GM18520 (cell line): Measurements from ENCODE around the gene RPS19BP1.
"Not testable (repeated sequence)": the region's sequence is repeated elsewhere in the genome, so short reads cannot be mapped to it uniquely, and the experiment has no call there.

ENCODE experiments used
- ATAC-seq: cut with Tn5 transposase; IDR thresholded peaks from one replicate; pipeline ENCODE4 v1.9.1; 2021; ENCODE audit not compliant: unreplicated experiment

The RPS19BP1 gene

GRCh38 chr22:39528681-39529486, 3.7 kb downstream of the RPS19BP1 start:
- peak; percentile 21 for ATAC-seq

- ATAC-seq: no peak
Observed at GRCh38 chr22:39528080-39528661, 4.4 kb downstream of the RPS19BP1 start.

GRCh38 chr22:39527481-39527961, 5.0 kb downstream of the RPS19BP1 start:
- ATAC-seq: no peak

- no peak for ATAC-seq
Observed at GRCh38 chr22:39526736-39527171, 5.8 kb downstream of the RPS19BP1 start.

DNA sequence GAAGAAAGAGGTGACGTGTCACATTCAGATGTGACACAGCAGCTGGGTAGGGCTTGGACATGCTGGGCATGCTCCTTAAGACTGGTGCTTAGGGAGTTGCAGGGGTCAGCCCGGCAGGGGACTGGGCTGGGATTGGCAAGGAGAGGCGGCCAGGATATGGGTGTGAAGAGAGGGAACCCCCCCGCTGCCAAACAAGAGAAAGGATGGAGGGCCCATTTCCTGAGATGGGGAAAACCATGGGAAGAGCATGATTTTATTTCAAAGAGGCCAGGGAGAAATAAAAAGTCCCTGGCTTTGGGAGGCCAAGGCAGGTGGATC, 6.9 kb downstream of the RPS19BP1 start:
- no peak for ATAC-seq

- no peak for ATAC-seq
Observed at GRCh38 chr22:39524753-39525657, 7.5 kb downstream of the RPS19BP1 start.

GRCh38 chr22:39524089-39524752, 8.3 kb downstream of the RPS19BP1 start:
- ATAC-seq: no peak

DNA sequence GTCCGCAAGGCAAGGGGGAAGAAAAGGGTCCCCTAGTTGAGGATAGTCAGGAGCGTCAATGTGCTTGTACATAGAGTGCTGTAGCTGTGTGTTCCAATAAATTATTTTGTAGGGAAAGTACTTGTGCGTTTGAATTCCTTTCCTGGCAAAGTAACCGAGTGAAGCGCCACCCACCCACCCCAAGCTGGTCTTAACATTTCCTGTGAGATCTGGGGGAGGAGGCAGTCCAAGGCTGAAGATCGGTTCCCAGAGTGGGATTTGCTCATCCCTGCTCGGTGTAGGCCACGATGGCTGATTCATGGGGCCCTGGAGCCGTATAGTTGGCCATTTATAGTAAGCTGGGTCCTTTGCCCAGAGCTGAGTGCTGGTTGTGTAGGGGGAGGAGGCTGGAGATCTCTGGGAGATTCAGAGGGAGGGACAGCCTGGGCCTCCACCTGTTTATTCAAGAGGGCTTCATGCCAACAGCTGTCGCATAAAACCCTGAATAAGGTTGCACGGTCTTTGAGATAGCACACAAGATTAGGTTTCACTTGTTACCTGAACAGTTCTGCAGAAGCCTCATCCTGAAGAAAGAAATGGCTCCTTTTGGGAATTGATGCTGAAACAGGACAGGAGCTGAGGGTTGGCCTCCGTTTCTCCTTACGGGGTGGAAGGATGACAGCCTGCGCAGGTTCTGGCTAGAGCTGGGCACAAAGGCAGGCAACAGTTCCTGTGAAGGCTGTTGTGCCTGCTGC, 9.8 kb downstream of the RPS19BP1 start:
- no peak for ATAC-seq

DNA sequence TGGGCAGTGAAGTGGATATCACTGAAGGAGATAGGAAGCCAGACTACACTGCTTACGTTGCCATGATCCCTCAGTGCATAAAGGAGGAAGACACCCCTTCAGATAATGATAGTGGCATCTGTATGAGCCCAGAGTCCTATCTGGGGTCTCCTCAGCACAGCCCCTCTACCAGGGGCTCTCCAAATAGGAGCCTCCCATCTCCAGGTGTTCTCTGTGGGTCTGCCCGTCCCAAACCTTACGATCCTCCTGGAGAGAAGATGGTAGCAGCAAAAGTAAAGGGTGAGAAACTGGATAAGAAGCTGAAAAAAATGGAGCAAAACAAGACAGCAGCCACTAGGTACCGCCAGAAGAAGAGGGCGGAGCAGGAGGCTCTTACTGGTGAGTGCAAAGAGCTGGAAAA, 10.5 kb downstream of the RPS19BP1 start:
- ATAC-seq: not testable (repeated sequence)

DNA sequence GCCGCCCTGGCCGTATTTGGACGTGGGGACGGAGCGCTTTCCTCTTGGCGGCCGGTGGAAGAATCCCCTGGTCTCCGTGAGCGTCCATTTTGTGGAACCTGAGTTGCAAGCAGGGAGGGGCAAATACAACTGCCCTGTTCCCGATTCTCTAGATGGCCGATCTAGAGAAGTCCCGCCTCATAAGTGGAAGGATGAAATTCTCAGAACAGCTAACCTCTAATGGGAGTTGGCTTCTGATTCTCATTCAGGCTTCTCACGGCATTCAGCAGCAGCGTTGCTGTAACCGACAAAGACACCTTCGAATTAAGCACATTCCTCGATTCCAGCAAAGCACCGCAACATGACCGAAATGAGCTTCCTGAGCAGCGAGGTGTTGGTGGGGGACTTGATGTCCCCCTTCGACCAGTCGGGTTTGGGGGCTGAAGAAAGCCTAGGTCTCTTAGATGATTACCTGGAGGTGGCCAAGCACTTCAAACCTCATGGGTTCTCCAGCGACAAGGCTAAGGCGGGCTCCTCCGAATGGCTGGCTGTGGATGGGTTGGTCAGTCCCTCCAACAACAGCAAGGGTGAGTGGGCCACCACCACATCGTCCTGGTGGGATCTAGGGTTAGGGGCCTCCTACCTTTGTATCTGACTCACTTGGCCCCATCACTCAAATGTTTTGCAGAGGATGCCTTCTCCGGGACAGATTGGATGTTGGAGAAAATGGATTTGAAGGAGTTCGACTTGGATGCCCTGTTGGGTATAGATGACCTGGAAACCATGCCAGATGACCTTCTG, 11.3 kb downstream of the RPS19BP1 start:
- ATAC-seq: peak; percentile 15

GRCh38 chr22:39520226-39521105, 12.1 kb downstream of the RPS19BP1 start, which contains the start of gene ATF4:
Gene ATF4 (plus strand): TSS chr22:39520562. CDS start chr22:39521446, 884 bp downstream.
- ATAC-seq: peak; percentile 22

DNA sequence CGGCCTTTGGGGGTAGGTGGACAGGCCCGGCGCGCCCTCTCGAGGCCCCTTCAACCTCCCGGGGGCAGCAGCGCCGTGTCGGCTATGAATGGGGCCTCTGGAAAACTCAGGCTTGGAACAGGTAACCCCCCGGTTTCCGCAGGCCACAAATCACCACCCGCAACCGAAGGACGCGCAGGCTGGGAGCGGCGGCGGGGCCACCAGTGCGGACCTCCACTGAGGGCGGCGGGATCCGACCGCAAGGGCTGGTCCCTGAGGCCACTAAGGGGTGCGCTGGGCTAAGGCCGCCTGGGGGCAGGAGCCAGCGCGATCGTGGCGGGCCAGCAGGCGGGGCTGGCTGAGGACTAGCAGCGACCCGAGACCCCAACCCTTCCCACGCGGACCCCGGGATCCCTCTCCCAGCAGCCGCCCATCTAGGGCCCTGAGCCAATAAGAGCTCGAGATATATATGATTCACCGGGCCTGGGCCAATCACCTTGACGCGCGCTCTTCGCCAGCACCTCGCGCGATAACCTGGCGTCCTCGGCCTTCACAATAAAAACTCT, 12.8 kb downstream of the RPS19BP1 start:
- peak; percentile 54 for ATAC-seq

DNA sequence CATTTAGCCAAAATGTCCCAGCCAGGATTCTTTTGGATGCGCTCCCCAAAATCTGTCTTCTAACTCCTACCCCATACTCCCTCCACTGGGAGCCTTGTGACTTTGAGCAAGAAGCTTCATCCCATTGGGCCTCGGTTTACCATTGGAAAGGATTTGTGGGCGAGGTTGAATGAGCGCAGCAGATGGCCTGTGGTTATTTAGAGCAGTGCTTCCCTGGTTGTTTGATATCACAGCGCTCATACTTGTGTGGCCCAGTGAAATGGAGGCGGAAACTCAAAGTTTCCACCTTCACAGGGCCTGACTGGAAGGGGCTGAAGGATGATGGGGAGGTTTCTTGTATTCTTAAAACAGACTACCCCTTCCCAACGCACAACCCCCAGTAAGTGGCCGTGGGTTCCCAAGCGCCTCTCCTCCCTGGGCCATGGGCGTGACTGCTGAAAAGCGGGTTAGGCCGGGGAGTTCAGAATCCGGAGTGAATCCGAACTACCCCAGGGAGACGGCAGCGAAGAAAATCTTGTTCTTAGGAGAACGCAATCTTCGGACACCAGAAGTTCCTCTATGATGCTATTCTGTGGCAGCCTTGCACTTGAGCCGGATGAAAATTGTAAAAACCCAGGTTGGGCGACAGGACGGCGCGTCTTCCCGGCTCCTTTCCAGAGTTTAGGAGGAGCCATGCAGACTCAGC, 13.4 kb downstream of the RPS19BP1 start:
- no peak for ATAC-seq

GRCh38 chr22:39518144-39518786, 14.3 kb downstream of the RPS19BP1 start:
- no peak for ATAC-seq

DNA sequence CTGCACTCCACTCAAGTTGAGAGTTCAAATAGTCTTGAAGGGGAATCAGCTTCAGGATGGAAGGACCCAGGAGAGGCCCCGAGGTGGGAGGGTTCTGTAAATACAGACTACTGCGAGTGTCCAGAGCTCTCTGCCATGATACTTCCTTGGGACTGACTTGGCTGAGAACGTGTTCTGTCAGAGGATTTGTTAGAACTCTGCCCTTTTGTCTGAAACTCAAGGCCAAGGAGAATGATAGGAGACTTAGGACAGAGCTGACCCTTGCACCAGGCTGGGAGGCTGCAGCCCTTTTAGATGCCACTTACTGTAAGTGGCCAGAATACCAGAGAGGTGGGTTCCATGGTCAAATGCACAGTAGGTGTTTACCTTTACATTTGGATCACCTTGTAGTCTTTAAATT, 15.1 kb downstream of the RPS19BP1 start:
- no peak for ATAC-seq

GRCh38 chr22:39515266-39516050, 17.1 kb downstream of the RPS19BP1 start:
- ATAC-seq: no peak
